Measurements from ENCODE around the gene TPP1. TPM values are rescaled to one million over a fixed set of nuclear protein-coding genes. Genes with fewer than 3 reads are reported as not detected.

TPP1 gene
- total and polyA plus RNA-seq, 9 of the 15 experiments (the other 6 are each of a cell fraction or from before 2014, with no cell fraction given), result 7.5 to 75.8 (median 15.7) TPM

- TF ChIP-seq ATF7 (IDR thresholded peaks at IDR 0.05), result peak; percentile 72; the same call in 1 of the 2 replicates
Measured at GRCh38 chr11:6569706-6570105, 49.5 kb downstream of the TPP1 start (continued).

- peak; percentile 98 for FAIRE-seq
- no TSS peak for BruUV-seq (replicated peaks)
- Histone ChIP-seq H3K4me3 (no peak overlapping the region), H3K9ac (ENCODE audit: insufficient read depth in 1 of 2, low read depth in 2 of 2, low read length in 2 of 2) (peak overlapping the region in 1 of 2 experiments; percentile 3; a peak in 1 of 4 replicates), H3K9me1 (ENCODE audit: control insufficient read depth, insufficient read depth, low read length) (peaks cover 8% of the 10 kb centered on the region), H3K27ac (ENCODE audit: extremely low read depth, low read depth, low read length) (peak overlapping the region; percentile 61), H2AFZ (ENCODE audit: low read depth, low read length) (peak overlapping the region; percentile 7; the same call in 1 of the 2 replicates), H4K20me1 (replicated peaks; ENCODE audit: control insufficient read depth, insufficient read depth, low read length) (no peaks in the 10 kb centered on the region), H3K36me3 (ENCODE audit: control insufficient read depth, insufficient read depth, low read length) (no peaks in the 10 kb centered on the region), H3K4me1 (replicated peaks in 1 of 2; ENCODE audit: control insufficient read depth in 2 of 2, insufficient read depth in 2 of 2, low read length in 2 of 2) (peaks cover 41 to 54% of the 10 kb centered on the region in 2 experiments), H3K9me3 (replicated peaks; ENCODE audit: control insufficient read depth, insufficient read depth, low read depth, low read length) (no peaks in the 10 kb centered on the region), H3K4me2 (ENCODE audit: insufficient read depth, low read length) (peak overlapping the region; percentile 30), H3K27me3 (ENCODE audit: control insufficient read depth in 2 of 2, insufficient read depth in 2 of 2, low read length in 2 of 2) (no peaks in the 10 kb centered on the region), H3K79me2 (ENCODE audit: control insufficient read depth, insufficient read depth, low read length) (no peaks in the 10 kb centered on the region)
- peak; percentile 83 to 94 (median 89) for DNase-seq (ENCODE audit: extremely low read depth in 1 of 4, low spot score in 3 of 4)
- ChIA-PET CTCF (ENCODE audit: low intra/inter-chr PET ratio) (no interaction called here), POLR2A (interaction anchor here (0.6 to 2.6 kb wide), 12 partner anchors 12 to 177 kb away, joined by 3 to 19 read pairs (median 3); partner anchors contain the start of gene ILK)
- in situ Hi-C loops (cut with MboI), result no loop called here
- 28% methylated on average over 4 of the region's 4 CpGs for WGBS (ENCODE audit: insufficient coverage, low coverage, missing lambda C conversion rate)
- ATAC-seq, result peak; percentile 88
- intact Hi-C loops (cut with micrococcal nuclease), result loop anchor here (2.0 kb wide), 2 partner anchors 34 to 38 kb away; partner anchors contain the start of genes ILK and RRP8
- TF ChIP-seq HIVEP1 (CRISPR knock-in tag; IDR thresholded peaks at IDR 0.05) (no peak), MAFF (IDR thresholded peaks at IDR 0.05; ENCODE audit: low read length) (peak; percentile 100), PKNOX1 (IDR thresholded peaks at IDR 0.05) (peak; percentile 98), ETS2 (tag; IDR thresholded peaks at IDR 0.05; ENCODE audit: borderline replicate concordance, poor library complexity, severe bottlenecking) (no peak), MAX (CRISPR knock-in tag; IDR thresholded peaks at IDR 0.05) (0 out of 2 replicates have a peak, but pooled peaks have one; percentile 34), ZNF318 (IDR thresholded peaks at IDR 0.05; ENCODE audit: borderline replicate concordance in 1 of 2, low read depth in 1 of 2) (peak in 1 of 2 experiments; percentile 97; a peak in 2 of 4 replicates), NR2C1 (IDR thresholded peaks at IDR 0.05) (no peak), NR2C1 (tag; IDR thresholded peaks at IDR 0.05) (0 out of 2 replicates have a peak, but pooled peaks have one; percentile 19), GTF2E2 (tag; IDR thresholded peaks at IDR 0.05) (no peak)
Measured at GRCh38 chr11:6568191-6568918, 50.9 kb downstream of the TPP1 start.

All from K562 (cell line).